ENCODE measurements around the gene SMCO2. TPM values are rescaled to one million over a fixed set of nuclear protein-coding genes. Genes with fewer than 3 reads are reported as not detected.

Gene SMCO2
- total and polyA plus RNA-seq, 10 of the 15 experiments (the other 5 are each of a cell fraction or from before 2014, with no cell fraction given) = 0.11 to 2.3 (median 0.67) TPM

DNA sequence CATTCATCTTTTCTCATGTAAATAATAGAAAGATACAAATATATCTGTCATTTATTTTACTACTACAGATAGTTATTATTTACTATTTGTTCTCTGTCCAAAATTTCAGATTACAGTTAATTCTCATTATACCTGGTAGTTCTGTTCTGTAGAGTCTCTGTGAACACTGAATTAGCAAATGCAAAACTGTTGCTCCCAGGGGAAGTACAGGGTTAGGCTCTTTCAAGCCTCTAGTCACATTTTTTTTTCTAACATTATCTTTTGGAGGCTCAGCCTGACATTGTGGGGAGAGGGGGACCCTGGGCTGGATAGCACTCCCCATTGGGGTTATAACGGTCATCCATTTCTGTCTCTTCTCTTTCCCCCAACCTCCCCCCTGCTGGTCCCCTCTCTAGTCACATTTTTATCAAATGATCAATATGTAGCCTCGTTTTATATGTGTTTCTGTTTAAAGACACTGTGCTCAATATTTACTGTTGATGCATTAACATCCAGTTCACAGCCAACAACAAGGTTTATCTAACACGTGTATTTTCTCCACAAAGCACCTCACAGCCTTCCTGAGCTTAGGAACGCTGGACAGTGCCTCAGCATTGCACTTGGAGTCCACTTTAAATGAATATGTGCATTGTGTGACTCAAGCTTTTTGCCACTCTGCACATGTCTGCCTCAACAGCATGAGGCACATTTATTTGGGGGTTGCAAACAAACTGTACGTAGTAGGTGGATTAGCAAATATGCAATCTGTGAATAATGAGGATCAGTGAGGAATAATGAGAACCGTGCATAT lies 4.7 kb downstream of the SMCO2 start:
- H3K79me2 ChIP-seq (ENCODE audit: control insufficient read depth, insufficient read depth, low read length) = no peaks in the 10 kb centered on the region
- no peak for TF ChIP-seq STAT1 (conservative IDR thresholded peaks at IDR 0.05)
- no peak for TF ChIP-seq LARP7 (IDR thresholded peaks at IDR 0.05)
- no peak for TF ChIP-seq SRF (IDR thresholded peaks at IDR 0.05; ENCODE audit: low read depth in 2 of 2, low read length in 2 of 2)
- TF ChIP-seq CHD4 (IDR thresholded peaks at IDR 0.05) = no peak
- no peak for TF ChIP-seq CREB1 (IDR thresholded peaks at IDR 0.05; ENCODE audit: low read depth)
- TF ChIP-seq, protein P1, sequence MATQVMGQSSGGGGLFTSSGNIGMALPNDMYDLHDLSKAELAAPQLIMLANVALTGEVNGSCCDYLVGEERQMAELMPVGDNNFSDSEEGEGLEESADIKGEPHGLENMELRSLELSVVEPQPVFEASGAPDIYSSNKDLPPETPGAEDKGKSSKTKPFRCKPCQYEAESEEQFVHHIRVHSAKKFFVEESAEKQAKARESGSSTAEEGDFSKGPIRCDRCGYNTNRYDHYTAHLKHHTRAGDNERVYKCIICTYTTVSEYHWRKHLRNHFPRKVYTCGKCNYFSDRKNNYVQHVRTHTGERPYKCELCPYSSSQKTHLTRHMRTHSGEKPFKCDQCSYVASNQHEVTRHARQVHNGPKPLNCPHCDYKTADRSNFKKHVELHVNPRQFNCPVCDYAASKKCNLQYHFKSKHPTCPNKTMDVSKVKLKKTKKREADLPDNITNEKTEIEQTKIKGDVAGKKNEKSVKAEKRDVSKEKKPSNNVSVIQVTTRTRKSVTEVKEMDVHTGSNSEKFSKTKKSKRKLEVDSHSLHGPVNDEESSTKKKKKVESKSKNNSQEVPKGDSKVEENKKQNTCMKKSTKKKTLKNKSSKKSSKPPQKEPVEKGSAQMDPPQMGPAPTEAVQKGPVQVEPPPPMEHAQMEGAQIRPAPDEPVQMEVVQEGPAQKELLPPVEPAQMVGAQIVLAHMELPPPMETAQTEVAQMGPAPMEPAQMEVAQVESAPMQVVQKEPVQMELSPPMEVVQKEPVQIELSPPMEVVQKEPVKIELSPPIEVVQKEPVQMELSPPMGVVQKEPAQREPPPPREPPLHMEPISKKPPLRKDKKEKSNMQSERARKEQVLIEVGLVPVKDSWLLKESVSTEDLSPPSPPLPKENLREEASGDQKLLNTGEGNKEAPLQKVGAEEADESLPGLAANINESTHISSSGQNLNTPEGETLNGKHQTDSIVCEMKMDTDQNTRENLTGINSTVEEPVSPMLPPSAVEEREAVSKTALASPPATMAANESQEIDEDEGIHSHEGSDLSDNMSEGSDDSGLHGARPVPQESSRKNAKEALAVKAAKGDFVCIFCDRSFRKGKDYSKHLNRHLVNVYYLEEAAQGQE (IDR thresholded peaks at IDR 0.05; ENCODE audit: low read depth, low read length) = no peak
- ChIA-PET RAD21 (ENCODE audit: unreplicated experiment) (no interaction called here), CTCF (interaction anchor here (0.7 kb wide), 1 partner anchor 17 kb away, joined by 4 read pairs; no protein-coding TSS in a partner anchor), SMC1A (ENCODE audit: uncharacterized antibody, unreplicated experiment) (no interaction called here), POLR2A (no interaction called here)
- no peak overlapping the region for H3K9ac ChIP-seq (ENCODE audit: control insufficient read depth, insufficient read depth, low read length)
- BruUV-seq (replicated peaks) = no TSS peak
- no peaks in the 10 kb centered on the region for H3K9me3 ChIP-seq (replicated peaks; ENCODE audit: control insufficient read depth, insufficient read depth, low read length)
- FAIRE-seq = no peak
- intact Hi-C loops (cut with micrococcal nuclease; ENCODE audit: unreplicated experiment) = no loop called here
- no peaks in the 10 kb centered on the region for H3K36me3 ChIP-seq (ENCODE audit: control insufficient read depth in 2 of 2, insufficient read depth in 2 of 2, low read length in 1 of 2)
- DNase-seq (ENCODE audit: low read depth, low spot score) = no peak
- WGBS (ENCODE audit: insufficient coverage, insufficient replicate concordance, low lambda C conversion rate, missing lambda C conversion rate) = 79% methylated on average over 6 of the region's 6 CpGs
- no peak overlapping the region for H3K4me2 ChIP-seq (ENCODE audit: control insufficient read depth, insufficient read depth)
- no peaks in the 10 kb centered on the region for H4K20me1 ChIP-seq (ENCODE audit: control insufficient read depth, insufficient read depth)
- no peaks in the 10 kb centered on the region for H3K4me1 ChIP-seq (ENCODE audit: control insufficient read depth, insufficient read depth, low read length)
- ATAC-seq = no peak
- no peak overlapping the region for H3K4me3 ChIP-seq
- H3K27ac ChIP-seq (ENCODE audit: control insufficient read depth, insufficient read depth) = no peak overlapping the region
- H3K27me3 ChIP-seq (replicated peaks in 1 of 2; ENCODE audit: control insufficient read depth in 2 of 2, insufficient read depth in 2 of 2, low read length in 1 of 2) = no peaks in the 10 kb centered on the region
- in situ Hi-C loops (cut with MboI) = no loop called here
- H2AFZ ChIP-seq (ENCODE audit: control insufficient read depth, low read depth, low read length) = no peak overlapping the region

All from GM12878 (cell line).